D721Med (cell line): ENCODE measurements around the gene NEO1.

Source experiments
- DNase-seq: peaks from one replicate; pipeline ENCODE4 v3.0.0; 2011; ENCODE audit warnings: low spot score; ENCODE audit not compliant: insufficient read length
- FAIRE-seq: peaks from 2 replicates; lab custom pipeline; 2011; peaks lifted over from hg19 to GRCh38; lab: Jason Lieb, UNC
- TF ChIP-seq, protein P1 (sequence below): IDR thresholded peaks from 2 replicates; pipeline ENCODE4 v1.5.1; 2012; ENCODE audit warnings: mild to moderate bottlenecking, control low read depth; ENCODE audit not compliant: insufficient read depth; ENCODE audit errors: missing control alignments

Gene NEO1

DNA sequence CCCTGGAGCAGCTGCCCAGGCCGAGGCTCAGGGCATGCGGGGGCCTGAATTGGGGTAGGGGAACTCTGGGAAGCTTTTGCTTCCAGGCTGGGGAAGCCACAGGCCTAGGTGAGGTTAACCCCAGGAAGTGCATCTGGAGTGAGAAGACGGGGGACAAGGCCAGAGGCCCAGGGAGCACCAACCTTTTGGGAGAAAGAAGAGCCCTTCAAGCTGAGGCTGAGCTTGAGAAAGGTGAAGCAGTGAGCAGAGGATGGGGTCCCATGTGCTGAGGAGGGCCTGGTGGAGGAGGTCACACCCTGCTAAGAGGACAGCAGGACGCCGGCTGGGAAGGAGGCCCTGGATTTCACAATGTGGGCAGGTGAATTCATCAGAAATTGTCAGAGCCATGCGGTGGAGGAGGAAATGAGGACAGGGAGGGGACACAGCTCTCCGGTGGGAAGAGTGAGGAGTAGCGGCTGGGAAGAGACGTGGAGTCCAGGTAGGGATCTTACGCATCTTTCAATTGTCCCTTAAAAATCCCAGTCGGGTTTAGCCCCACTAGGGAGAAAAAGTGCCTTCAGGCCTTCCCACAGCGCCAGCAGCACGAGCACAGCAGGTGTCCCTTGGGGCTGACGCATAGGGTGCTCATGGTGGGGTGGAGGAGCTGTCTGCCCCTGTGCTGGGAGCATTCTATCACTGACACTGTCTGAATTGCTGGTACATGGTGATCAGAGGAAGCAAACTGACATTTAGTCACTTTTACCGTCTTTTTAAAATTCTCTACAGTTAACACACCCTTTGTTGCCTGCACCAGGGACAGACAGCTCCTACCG is 265.6 kb downstream of the NEO1 start:
- FAIRE-seq (no peak), DNase-seq (no peak)
- TF ChIP-seq, protein P1, sequence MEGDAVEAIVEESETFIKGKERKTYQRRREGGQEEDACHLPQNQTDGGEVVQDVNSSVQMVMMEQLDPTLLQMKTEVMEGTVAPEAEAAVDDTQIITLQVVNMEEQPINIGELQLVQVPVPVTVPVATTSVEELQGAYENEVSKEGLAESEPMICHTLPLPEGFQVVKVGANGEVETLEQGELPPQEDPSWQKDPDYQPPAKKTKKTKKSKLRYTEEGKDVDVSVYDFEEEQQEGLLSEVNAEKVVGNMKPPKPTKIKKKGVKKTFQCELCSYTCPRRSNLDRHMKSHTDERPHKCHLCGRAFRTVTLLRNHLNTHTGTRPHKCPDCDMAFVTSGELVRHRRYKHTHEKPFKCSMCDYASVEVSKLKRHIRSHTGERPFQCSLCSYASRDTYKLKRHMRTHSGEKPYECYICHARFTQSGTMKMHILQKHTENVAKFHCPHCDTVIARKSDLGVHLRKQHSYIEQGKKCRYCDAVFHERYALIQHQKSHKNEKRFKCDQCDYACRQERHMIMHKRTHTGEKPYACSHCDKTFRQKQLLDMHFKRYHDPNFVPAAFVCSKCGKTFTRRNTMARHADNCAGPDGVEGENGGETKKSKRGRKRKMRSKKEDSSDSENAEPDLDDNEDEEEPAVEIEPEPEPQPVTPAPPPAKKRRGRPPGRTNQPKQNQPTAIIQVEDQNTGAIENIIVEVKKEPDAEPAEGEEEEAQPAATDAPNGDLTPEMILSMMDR, result no peak

DNA sequence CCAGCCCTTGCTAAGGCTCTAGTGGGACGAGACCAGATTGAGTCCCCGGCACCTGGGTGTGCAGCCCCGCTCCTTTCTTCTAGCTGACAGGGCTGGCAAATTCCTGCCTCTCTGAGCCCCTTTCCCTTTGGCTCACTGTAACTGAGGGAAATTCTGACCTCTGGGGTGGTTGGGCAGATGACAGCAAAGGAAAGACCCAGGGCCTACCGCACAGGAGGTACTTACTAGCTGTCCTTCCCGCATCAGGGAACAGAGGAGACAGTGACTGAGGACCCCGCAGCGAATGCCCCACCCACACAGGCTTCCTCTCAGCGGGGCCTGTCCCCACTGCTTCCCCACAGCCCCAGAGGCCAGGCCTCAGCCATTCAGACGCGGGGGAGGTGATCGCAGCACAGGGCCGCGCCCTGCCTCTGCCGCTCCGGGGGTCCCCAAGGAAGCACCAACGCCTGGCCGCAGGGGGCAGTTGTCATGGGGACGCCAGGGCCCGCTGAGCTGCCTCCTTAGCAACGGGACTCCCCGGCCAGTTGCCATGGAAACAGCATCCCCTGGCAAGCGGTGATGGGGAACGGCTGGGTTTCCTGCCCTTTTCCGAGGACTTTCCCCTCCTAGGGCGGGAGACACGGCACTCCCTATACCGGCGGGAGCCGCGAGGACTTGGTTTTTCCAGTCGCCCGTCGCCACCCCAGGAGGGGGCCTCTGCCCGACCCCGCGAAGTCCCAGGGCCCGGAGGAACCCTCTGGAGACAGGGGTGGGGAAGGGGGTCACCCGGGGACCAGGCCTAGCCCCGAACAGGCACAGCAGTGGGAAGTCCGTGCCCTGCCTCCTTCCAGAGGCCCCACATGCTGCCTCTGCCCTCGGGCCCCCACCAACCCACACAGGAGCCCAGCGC is 266.4 kb downstream of the NEO1 start:
- DNase-seq, result no peak
- TF ChIP-seq, protein P1, result no peak
- no peak for FAIRE-seq

DNA sequence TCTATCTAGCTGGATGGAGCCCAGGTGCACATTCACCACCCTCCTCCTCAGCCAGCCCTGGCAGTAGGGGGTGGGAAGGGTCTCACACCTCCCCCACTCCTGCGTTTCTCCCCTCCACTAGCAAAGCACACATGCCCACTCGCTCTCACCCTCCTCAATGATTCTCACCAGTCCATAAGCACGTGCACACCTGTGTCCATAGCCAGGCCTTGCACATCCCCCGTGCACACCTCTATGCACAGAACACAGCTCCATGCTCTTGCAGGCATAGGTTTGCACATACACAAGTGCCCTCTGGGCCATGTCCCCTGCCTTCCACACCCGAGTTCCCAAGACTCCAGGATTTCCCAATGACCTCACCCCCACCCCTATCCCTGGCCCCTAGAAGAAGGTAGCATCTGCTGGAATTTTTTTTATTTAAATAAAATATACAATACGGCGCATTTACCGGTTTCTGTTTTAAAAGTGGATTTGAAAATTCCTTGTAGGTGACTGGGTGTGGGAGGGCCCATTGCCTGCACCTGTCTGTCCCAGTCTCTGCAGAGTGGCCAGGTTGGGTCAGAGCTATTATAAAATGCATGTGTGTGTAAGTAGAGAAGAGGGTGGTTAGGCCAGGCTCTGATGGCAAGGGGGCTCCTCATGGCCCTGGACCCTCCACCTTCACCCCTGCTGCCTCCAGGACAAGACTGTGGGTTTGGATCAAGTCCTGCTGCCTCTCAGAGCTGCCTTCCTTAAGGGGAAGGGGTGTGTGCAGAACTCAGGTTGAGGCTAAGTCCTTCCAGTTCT is 267.4 kb downstream of the NEO1 start:
- DNase-seq (no peak), FAIRE-seq (no peak)
- TF ChIP-seq, protein P1, result no peak

DNA sequence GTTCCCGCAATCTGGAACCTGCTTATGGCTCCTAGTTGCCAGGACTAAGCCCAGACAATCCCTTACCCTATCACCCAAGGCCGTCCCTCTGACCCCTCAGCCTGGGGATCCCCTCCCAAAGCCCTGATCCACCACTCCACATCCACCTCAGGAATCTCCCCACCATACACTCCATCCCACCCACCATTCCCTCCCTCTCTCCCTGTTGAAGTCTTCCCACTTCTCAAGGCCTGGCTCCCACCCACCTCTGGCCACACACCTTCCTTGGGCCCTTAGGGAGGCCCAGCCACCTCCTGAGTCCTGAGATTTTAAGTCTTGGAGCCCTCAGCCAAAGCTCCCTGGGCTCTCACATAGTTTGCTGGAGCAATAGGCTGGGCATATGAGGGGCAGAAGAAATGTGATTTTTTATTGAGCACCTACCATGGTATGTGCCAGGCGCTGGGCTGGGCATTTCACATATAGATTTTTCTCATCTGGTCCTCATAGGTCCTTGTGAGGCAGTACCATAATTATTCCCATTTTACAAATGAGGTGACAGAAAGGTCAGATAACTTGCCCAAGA is 268.4 kb downstream of the NEO1 start:
- DNase-seq, result no peak
- no peak for FAIRE-seq
- TF ChIP-seq, protein P1, result no peak

DNA sequence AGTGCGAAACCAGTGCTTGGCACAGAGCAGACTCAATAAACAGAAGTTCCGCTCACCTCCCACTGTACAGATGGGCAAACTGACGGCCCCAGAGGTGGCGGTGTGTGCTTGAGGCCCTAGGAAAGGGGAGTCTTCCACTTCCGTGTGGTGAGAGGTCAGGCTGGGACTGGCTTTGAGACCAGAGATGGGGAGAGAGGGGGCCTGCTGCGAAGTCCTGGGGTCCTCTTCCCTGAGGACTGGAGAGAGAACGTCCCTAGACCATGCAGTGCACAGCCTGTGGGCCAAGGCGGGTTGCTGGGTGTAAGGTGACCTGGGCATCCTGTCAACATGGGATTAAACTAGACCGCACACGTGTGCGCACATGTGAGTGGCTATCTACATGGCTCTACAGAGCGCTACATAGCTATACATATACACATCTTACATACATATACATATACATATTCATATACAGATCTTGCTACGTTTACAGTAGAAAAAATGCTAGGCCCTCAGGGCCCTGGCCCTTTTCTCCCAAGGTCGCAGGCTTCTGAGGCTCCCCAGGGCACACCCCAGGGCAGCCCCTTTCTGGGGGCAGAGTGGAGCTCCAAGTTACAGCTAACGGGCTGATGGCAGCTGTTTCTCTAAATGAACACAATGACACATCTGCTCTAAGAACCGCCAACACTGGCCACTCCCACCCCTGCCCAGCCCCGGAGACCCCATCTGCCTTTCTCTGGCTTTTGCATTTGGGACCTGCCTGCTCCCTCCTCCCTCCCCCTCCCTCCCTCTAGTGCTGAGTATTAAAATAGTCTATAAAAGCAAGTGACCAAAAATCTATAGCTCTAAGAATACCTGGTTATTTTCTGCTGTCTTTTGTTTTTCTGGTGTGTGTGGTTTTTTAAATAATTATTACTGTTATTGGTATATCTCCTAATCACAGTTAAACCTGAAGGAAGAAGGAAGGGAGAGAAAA is 269.5 kb downstream of the NEO1 start:
- TF ChIP-seq, protein P1, result no peak
- DNase-seq (no peak), FAIRE-seq (no peak)
